Neural cell (in vitro differentiated cells): ENCODE results near the gene DNAJC15. TPM values are rescaled to one million over a fixed set of nuclear protein-coding genes. Genes with fewer than 3 reads are reported as not detected.

Experiments
- H2AFZ ChIP-seq: fragments of 200-600, 300-800 bp; sonication (generic), shearing (Covaris generic); 2 replicates; pipeline ENCODE4 v1.6.0; 2014; ENCODE audit warnings: low read depth, mild to moderate bottlenecking, antibody characterized with exemption, low read length, moderate library complexity
- H3F3A ChIP-seq: fragments of 200-600 bp; shearing (Covaris generic); 2 replicates; pipeline ENCODE4 v1.6.1; 2016; ENCODE audit warnings: mild to moderate bottlenecking, moderate library complexity, mixed read lengths, antibody characterized with exemption, low read length; ENCODE audit not compliant: insufficient read depth, poor library complexity, severe bottlenecking
- H3K27ac ChIP-seq: fragments of 200-600, 300-800 bp; sonication (generic), shearing (Covaris generic); 2 replicates; pipeline ENCODE4 v1.5.1; 2014; ENCODE audit warnings: mild to moderate bottlenecking, low read length, moderate library complexity
- H3K27me3 ChIP-seq: fragments of 300-800, 200-600 bp; sonication (generic), shearing (Covaris generic); 2 replicates; pipeline ENCODE4 v1.6.0; 2014; ENCODE audit warnings: mild to moderate bottlenecking, low read depth, low read length, moderate library complexity; ENCODE audit not compliant: insufficient read depth
- H3K36me3 ChIP-seq: fragments of 300-800, 200-600 bp; sonication (generic), shearing (Covaris generic); 2 replicates; pipeline ENCODE4 v1.5.1; 2014; ENCODE audit warnings: mild to moderate bottlenecking, antibody characterized with exemption, low read length, moderate library complexity; ENCODE audit not compliant: insufficient read depth
- H3K4me2 ChIP-seq: fragments of 300-800, 200-600 bp; sonication (generic), shearing (Covaris generic); 2 replicates; pipeline ENCODE4 v1.6.0; 2014; ENCODE audit warnings: mild to moderate bottlenecking, low read length
- H3K4me3 ChIP-seq: fragments of 300-800, 200-600 bp; sonication (generic), shearing (Covaris generic); 2 replicates; pipeline ENCODE4 v1.5.1; 2014; ENCODE audit warnings: mild to moderate bottlenecking, low read length, moderate library complexity
- H3K79me2 ChIP-seq: fragments of 200-600 bp; shearing (Covaris generic); replicated peaks from 2 replicates; pipeline ENCODE4 v1.6.0; 2014; ENCODE audit warnings: mild to moderate bottlenecking, low read length, moderate library complexity; ENCODE audit not compliant: insufficient read depth
- H3K9ac ChIP-seq: fragments of 300-800, 200-600 bp; sonication (generic), shearing (Covaris generic); 2 replicates; pipeline ENCODE4 v1.6.1; 2016; ENCODE audit warnings: mild to moderate bottlenecking, low read length, mixed read lengths
- H3K9me2 ChIP-seq: fragments of 200-600 bp; shearing (Covaris generic); 2 replicates; pipeline ENCODE4 v1.6.1; 2016; ENCODE audit warnings: mild to moderate bottlenecking, low read length, mixed read lengths; ENCODE audit not compliant: insufficient read depth
- H3K9me3 ChIP-seq: fragments of 200-600, 300-800 bp; sonication (generic), shearing (Covaris generic); 2 replicates; pipeline ENCODE4 v1.6.1; 2016; ENCODE audit warnings: mild to moderate bottlenecking, mixed run types, low read length, moderate library complexity, mixed read lengths
- H4K20me1 ChIP-seq: fragments of 200-600 bp; shearing (Covaris generic); 2 replicates; pipeline ENCODE4 v1.6.1; 2016; ENCODE audit warnings: mild to moderate bottlenecking, mixed run types; ENCODE audit not compliant: insufficient read depth
- CTCF ChIP-seq: fragments of 450-650 bp; IDR thresholded peaks from 2 replicates; pipeline ENCODE4 v1.5.1; 2014; ENCODE audit warnings: antibody characterized with exemption, mild to moderate bottlenecking, moderate library complexity; ENCODE audit not compliant: poor library complexity, severe bottlenecking
- EP300 ChIP-seq: fragments of 450-650 bp; conservative IDR thresholded peaks from 2 replicates; pipeline ENCODE4 v1.6.1; 2014; ENCODE audit warnings: antibody characterized with exemption, mild to moderate bottlenecking, moderate library complexity; ENCODE audit not compliant: poor library complexity, severe bottlenecking
- EZH2 ChIP-seq: fragments of 200-600, 300-800 bp; shearing (Covaris generic), sonication (generic); IDR thresholded peaks from 2 replicates; pipeline ENCODE4 v1.6.1; 2014; ENCODE audit warnings: antibody characterized with exemption, low read length, borderline replicate concordance, mild to moderate bottlenecking; ENCODE audit not compliant: insufficient read depth, poor library complexity, severe bottlenecking
- MXI1 ChIP-seq: fragments of 450-650 bp; conservative IDR thresholded peaks from 2 replicates; pipeline ENCODE4 v1.6.1; 2014; ENCODE audit warnings: antibody characterized with exemption, mild to moderate bottlenecking; ENCODE audit not compliant: poor library complexity, severe bottlenecking
- POLR2AphosphoS5 ChIP-seq: IDR thresholded peaks from 2 replicates; pipeline ENCODE4 v1.6.1; 2012
- RAD21 ChIP-seq: fragments of 450-650 bp; conservative IDR thresholded peaks from 2 replicates; pipeline ENCODE4 v1.6.1; 2014; ENCODE audit warnings: antibody characterized with exemption, mild to moderate bottlenecking, moderate library complexity
- REST ChIP-seq: IDR thresholded peaks from 2 replicates; pipeline ENCODE4 v1.6.1; 2012; ENCODE audit warnings: borderline replicate concordance
- SMC3 ChIP-seq: fragments of 450-650 bp; conservative IDR thresholded peaks from 2 replicates; pipeline ENCODE4 v1.6.1; 2014; ENCODE audit warnings: antibody characterized with exemption, mild to moderate bottlenecking, moderate library complexity; ENCODE audit not compliant: poor library complexity
- TAF1 ChIP-seq: IDR thresholded peaks from 2 replicates; pipeline ENCODE4 v1.6.1; 2012; ENCODE audit warnings: low read depth
- polyA plus RNA-seq: library from polyadenylated mRNA; depleted of rRNA; stranded (reverse); fragments of >200 nt; gene quantifications from 2 replicates; pipeline ENCODE4 v1.2.3, GENCODE V29; 2014

The DNAJC15 gene
- polyA plus RNA-seq, 1 donor from 2014 or later, result 0.84 TPM

- peak overlapping the region; percentile 47 for H2AFZ ChIP-seq
- no peak overlapping the region for H3K4me2 ChIP-seq
Observed at GRCh38 chr13:43127103-43127798, 103.9 kb downstream of the DNAJC15 start.

GRCh38 chr13:43127827-43128226, 104.4 kb downstream of the DNAJC15 start:
- H3K4me2 ChIP-seq, result no peak overlapping the region
- peak overlapping the region; percentile 31 for H3K4me3 ChIP-seq
- H2AFZ ChIP-seq, result peak overlapping the region; percentile 47

More at GRCh38 chr13:43127103-43127798, 103.9 kb downstream of the DNAJC15 start:
- Histone ChIP-seq H3K79me2 (no peaks in the 10 kb centered on the region), H3K9me2 (no peaks in the 10 kb centered on the region), H3K27ac (peak overlapping the region; percentile 98), H3K9me3 (no peaks in the 10 kb centered on the region), H4K20me1 (no peaks in the 10 kb centered on the region), H3K27me3 (no peaks in the 10 kb centered on the region), H3K9ac (peak overlapping the region; percentile 68), H3F3A (peaks cover 12% of the 10 kb centered on the region), H3K36me3 (no peaks in the 10 kb centered on the region), H3K4me3 (peak overlapping the region; percentile 31)
- TF ChIP-seq POLR2AphosphoS5 (peak; percentile 41), SMC3 (no peak)

More at GRCh38 chr13:43127827-43128226, 104.4 kb downstream of the DNAJC15 start:
- Histone ChIP-seq H3K9ac (peak overlapping the region; percentile 68), H3K27me3 (no peaks in the 10 kb centered on the region), H3K27ac (peak overlapping the region; percentile 98), H3K9me3 (no peaks in the 10 kb centered on the region), H3K79me2 (no peaks in the 10 kb centered on the region), H4K20me1 (no peaks in the 10 kb centered on the region), H3F3A (peaks cover 12% of the 10 kb centered on the region), H3K36me3 (no peaks in the 10 kb centered on the region), H3K9me2 (no peaks in the 10 kb centered on the region)
- no peak for TF ChIP-seq REST
- TF ChIP-seq EZH2, result no peak
- no peak for TF ChIP-seq MXI1
- TF ChIP-seq TAF1, result no peak
- TF ChIP-seq POLR2AphosphoS5, result no peak
- TF ChIP-seq EP300, result no peak
- no peak for TF ChIP-seq RAD21
- no peak for TF ChIP-seq SMC3
- TF ChIP-seq CTCF, result no peak
